ENCODE measurements around the gene RNU4-1. TPM values are rescaled to one million over a fixed set of nuclear protein-coding genes. Genes with fewer than 3 reads are reported as not detected.

The RNU4-1 gene
- total and polyA plus RNA-seq, 10 of the 15 experiments (the other 5 are each of a cell fraction or from before 2014, with no cell fraction given): under 0.01 to 15,332 (median 7.1) TPM; not detected in 3

GRCh38 chr12:120301962-120302815 lies 9.2 kb upstream of the RNU4-1 start, which contains the start of gene SIRT4 (continued):
- peak; percentile 86 for TF ChIP-seq BCLAF1 (IDR thresholded peaks at IDR 0.05)
- peak; percentile 99 for TF ChIP-seq ATF7 (IDR thresholded peaks at IDR 0.05; ENCODE audit: low read depth)
- peak; percentile 79 for TF ChIP-seq CBFB (IDR thresholded peaks at IDR 0.05; ENCODE audit: low read depth)
- peak; percentile 98 for TF ChIP-seq POU2F2 (IDR thresholded peaks at IDR 0.05; ENCODE audit: borderline replicate concordance, low read depth, low read length)
- no peak for TF ChIP-seq TCF3 (IDR thresholded peaks at IDR 0.05; ENCODE audit: borderline replicate concordance, insufficient read depth, low read depth, low read length)
- TF ChIP-seq MLLT1 (IDR thresholded peaks at IDR 0.05): peak; percentile 89
- 0 out of 2 replicates have a peak, but pooled peaks have one; percentile 26 for TF ChIP-seq BACH1 (IDR thresholded peaks at IDR 0.05; ENCODE audit: borderline replicate concordance)
- peak; percentile 32; the same call in 1 of the 2 replicates for TF ChIP-seq NR2C1 (IDR thresholded peaks at IDR 0.05)
- TF ChIP-seq ZNF384 (IDR thresholded peaks at IDR 0.05; ENCODE audit: borderline replicate concordance, low read depth, low read length): 0 out of 2 replicates have a peak, but pooled peaks have one; percentile 4
- peak; percentile 72 for TF ChIP-seq RELA (IDR thresholded peaks at IDR 0.05; ENCODE audit: borderline replicate concordance, partially characterized antibody)
- no peak for TF ChIP-seq POLR2AphosphoS2 (IDR thresholded peaks at IDR 0.05; ENCODE audit: low read depth, low read length)
- peak; percentile 97 for TF ChIP-seq KLF5 (IDR thresholded peaks at IDR 0.05; ENCODE audit: partially characterized antibody)
- TF ChIP-seq SIX5 (IDR thresholded peaks at IDR 0.05; ENCODE audit: low read depth, low read length, severe bottlenecking): peak; percentile 90
- peak; percentile 82 for TF ChIP-seq CREB1 (IDR thresholded peaks at IDR 0.05; ENCODE audit: low read depth)
- TF ChIP-seq NR2F1 (conservative IDR thresholded peaks at IDR 0.05): peak; percentile 31; the same call in 1 of the 2 replicates
- no peak for TF ChIP-seq GATAD2B (conservative IDR thresholded peaks at IDR 0.05; ENCODE audit: low read depth)
- TF ChIP-seq HCFC1 (IDR thresholded peaks at IDR 0.05; ENCODE audit: low read length): peak; percentile 94
- TF ChIP-seq IKZF2 (IDR thresholded peaks at IDR 0.05): peak; percentile 36 to 64; a peak in 3 of 4 replicates
- TF ChIP-seq MTA2 (IDR thresholded peaks at IDR 0.05; ENCODE audit: low read depth): peak; percentile 50; the same call in 1 of the 2 replicates

Data from GM12878 (cell line).